Measurements from ENCODE around the gene TARDBP. TPM values are rescaled to one million over a fixed set of nuclear protein-coding genes. Genes with fewer than 3 reads are reported as not detected.
A peak's percentile ranks its signal among the peaks of the same experiment; 100 is the strongest.

Gene TARDBP
- total and polyA plus RNA-seq, 8 donors: 43.3 to 84.7 (median 53.7) TPM

DNA sequence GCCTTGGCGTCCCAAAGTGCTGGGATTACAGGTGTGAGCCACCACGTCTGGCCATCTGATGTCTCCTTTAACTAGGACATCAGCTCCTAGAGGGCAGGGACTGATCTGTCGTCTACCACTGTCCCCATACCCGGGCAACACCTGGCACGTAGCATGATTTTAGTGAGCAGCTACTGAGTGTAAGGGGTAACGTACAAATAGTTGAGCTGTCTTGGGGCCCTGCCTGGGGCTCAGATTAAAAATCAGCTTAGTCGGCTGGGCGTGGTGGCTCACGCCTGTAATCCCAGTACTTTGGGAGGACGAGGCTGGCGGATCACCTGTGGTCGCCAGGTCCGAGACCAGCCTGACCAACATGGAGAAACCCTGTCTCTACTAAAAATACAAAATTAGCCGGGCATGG lies 45.6 kb downstream of the TARDBP start:
- DNase-seq (no peak), ATAC-seq (no peak), FAIRE-seq (no peak)
- intact Hi-C loops (cut with DNase I): no loop called here
- Histone ChIP-seq H3K4me3 (peak overlapping the region in 1 of 4 donors; percentile 95), H3K9me3 (no peaks in the 10 kb centered on the region), H3K27me3 (no peaks in the 10 kb centered on the region), H3K4me1 (peaks cover 0 to 9% (median 3%) of the 10 kb centered on the region in 3 donors), H3K36me3 (peaks cover 2 to 11% (median 5%) of the 10 kb centered on the region in 3 donors), H3K27ac (no peak overlapping the region)
- 87 to 95% methylated on average over 14 of the region's 14 CpGs for WGBS, 2 donors
- TF ChIP-seq CTCF (IDR thresholded peaks at IDR 0.05): no peak

DNA sequence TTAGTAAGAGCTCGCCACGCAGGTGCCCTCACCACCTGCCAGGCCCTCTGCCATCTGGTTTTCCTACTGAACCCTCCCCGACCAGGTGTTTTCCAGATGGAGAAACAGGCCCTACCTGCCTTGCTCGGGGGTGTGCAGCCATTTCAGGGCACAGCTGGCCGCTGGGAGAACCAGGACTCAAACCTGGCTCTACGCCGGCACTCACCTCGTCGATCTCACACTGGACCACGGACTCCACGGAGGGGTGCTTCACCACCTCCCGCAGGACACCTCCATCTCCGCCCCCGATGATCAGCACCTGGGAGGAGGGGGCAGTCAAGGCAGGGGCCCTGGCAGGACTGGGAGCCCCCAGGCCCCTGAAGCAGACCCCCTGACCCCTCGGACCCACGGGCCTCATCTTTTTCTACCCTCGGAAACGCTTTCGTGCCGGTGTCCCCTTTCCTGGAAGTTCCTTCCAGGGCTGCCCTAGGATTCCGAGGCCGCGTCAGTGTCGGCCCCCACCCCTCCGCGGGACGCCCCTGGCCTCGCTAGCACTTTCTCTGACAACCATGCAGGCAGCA lies 46.2 kb downstream of the TARDBP start:
- Histone ChIP-seq H3K36me3 (peaks cover 2 to 11% (median 5%) of the 10 kb centered on the region in 3 donors), H3K4me1 (peaks cover 0 to 7% (median 0%) of the 10 kb centered on the region in 3 donors), H3K9me3 (no peaks in the 10 kb centered on the region), H3K4me3 (peak overlapping the region; percentile 95 to 99 (median 96)), H3K27me3 (no peaks in the 10 kb centered on the region), H3K27ac (peak overlapping the region in 1 of 4 donors; percentile 68)
- no peak for TF ChIP-seq CTCF (IDR thresholded peaks at IDR 0.05)
- no peak for FAIRE-seq
- 25 to 26% methylated on average over 28 of the region's 28 CpGs for WGBS, 2 donors
- DNase-seq: peak in 5 of 6 donors; percentile 59 to 84 (median 73)
- ATAC-seq: peak; percentile 3 to 21 (median 12)
- intact Hi-C loops (cut with DNase I): no loop called here

GRCh38 chr1:11059155-11059967 lies 46.9 kb downstream of the TARDBP start:
- peaks cover 2 to 11% (median 5%) of the 10 kb centered on the region in 3 donors for H3K36me3 ChIP-seq
- peaks cover 0 to 7% (median 0%) of the 10 kb centered on the region in 3 donors for H3K4me1 ChIP-seq
- H3K9me3 ChIP-seq: no peaks in the 10 kb centered on the region
- FAIRE-seq: no peak
- ATAC-seq: peak in 2 of 4 donors; percentile 2 to 5
- intact Hi-C loops (cut with DNase I): no loop called here
- DNase-seq: peak in 4 of 6 donors; percentile 28 to 84 (median 49)
- peak overlapping the region; percentile 95 to 99 (median 96) for H3K4me3 ChIP-seq
- no peaks in the 10 kb centered on the region for H3K27me3 ChIP-seq
- 1 to 2% methylated on average over 52 to 72 of the region's 72 CpGs for WGBS, 2 donors
- no peak for TF ChIP-seq CTCF (IDR thresholded peaks at IDR 0.05)
- peak overlapping the region; percentile 20 to 68 (median 46) for H3K27ac ChIP-seq

GRCh38 chr1:11059968-11060830 lies 47.7 kb downstream of the TARDBP start, which contains the start of gene SRM:
Gene SRM (minus strand): TSS chr1:11060018. CDS start chr1:11059943, 75 bp downstream.
- Histone ChIP-seq H3K4me3 (peak within 1 kb of the TSS; percentile 95 to 99 (median 96)), H3K27ac (peak within 1 kb of the TSS; percentile 20 to 74 (median 48)), H3K9me3 (no peaks in the 10 kb centered on the region), H3K4me1 (peaks cover 0 to 7% (median 0%) of the 10 kb centered on the region in 3 donors), H3K36me3 (peaks cover 2 to 11% (median 5%) of the 10 kb centered on the region in 3 donors), H3K27me3 (no peaks in the 10 kb centered on the region)
- peak; percentile 26 to 60 (median 52) for TF ChIP-seq CTCF (IDR thresholded peaks at IDR 0.05)
- FAIRE-seq: no peak
- ATAC-seq: peak; percentile 95 to 99 (median 96)
- intact Hi-C loops (cut with DNase I): no loop called here
- WGBS, 2 donors: 0% methylated on average over 42 to 83 of the region's 83 CpGs
- peak; percentile 88 to 97 (median 96) for DNase-seq

Measured in pancreas (tissue), 10 donors.